Lower lobe of right lung (tissue), 2 donors: ENCODE results near the gene PDE4D. TPM values are rescaled to one million over a fixed set of nuclear protein-coding genes. Genes with fewer than 3 reads are reported as not detected.
"Not testable (repeated sequence)": the region's sequence is repeated elsewhere in the genome, so short reads cannot be mapped to it uniquely, and the experiment has no call there.

ENCODE experiments used
- ATAC-seq, 2 donors: fragments of 200-7000 bp; cut with Tn5 transposase; one replicate each; pipeline ENCODE4 v1.9.1; 2020 to 2022; ENCODE audit warnings: mild to moderate bottlenecking in 2 of 2, moderate library complexity in 2 of 2
- DNase-seq: peaks from one replicate; pipeline ENCODE4 v3.0.0-alpha.2; 2020
- H3K27ac ChIP-seq: fragments of 200-600 bp; one replicate; pipeline ENCODE4 v1.8.0; 2022
- H3K27me3 ChIP-seq: fragments of 200-600 bp; one replicate; pipeline ENCODE4 v1.8.0; 2022; ENCODE audit warnings: low read depth
- H3K36me3 ChIP-seq: fragments of 200-600 bp; one replicate; pipeline ENCODE4 v1.8.0; 2022; ENCODE audit warnings: mild to moderate bottlenecking
- H3K4me1 ChIP-seq: fragments of 200-600 bp; one replicate; pipeline ENCODE4 v1.8.0; 2022
- H3K4me3 ChIP-seq: fragments of 200-600 bp; one replicate; pipeline ENCODE4 v1.8.0; 2022; ENCODE audit warnings: mild to moderate bottlenecking
- H3K9me3 ChIP-seq: fragments of 200-600 bp; one replicate; pipeline ENCODE4 v1.8.0; 2022
- intact Hi-C: fragments of 100-400 bp; cut with DNase I; formaldehyde crosslinking; loops from one replicate; pipeline ENCODE4 v1.11.0; 2022
- total RNA-seq: library from RNA; stranded (reverse); fragmentation: NEBNext Ultra II Directional; extraction: Animal tissue kit (Norgen Biotek cat#: 25700); gene quantifications from one replicate; pipeline ENCODE4 v1.2.1, GENCODE V29; 2021
- TF ChIP-seq, protein P1 (sequence below): fragments of 200-600 bp; IDR thresholded peaks from one replicate; pipeline ENCODE4 v1.8.0; 2022; ENCODE audit warnings: antibody characterized with exemption, mild to moderate bottlenecking
- donor health status: DM: no; HTN: yes; CAD: no; lungs with severe emphysema.

PDE4D gene
- total RNA-seq, 1 donor from 2014 or later = 71.3 TPM

DNA sequence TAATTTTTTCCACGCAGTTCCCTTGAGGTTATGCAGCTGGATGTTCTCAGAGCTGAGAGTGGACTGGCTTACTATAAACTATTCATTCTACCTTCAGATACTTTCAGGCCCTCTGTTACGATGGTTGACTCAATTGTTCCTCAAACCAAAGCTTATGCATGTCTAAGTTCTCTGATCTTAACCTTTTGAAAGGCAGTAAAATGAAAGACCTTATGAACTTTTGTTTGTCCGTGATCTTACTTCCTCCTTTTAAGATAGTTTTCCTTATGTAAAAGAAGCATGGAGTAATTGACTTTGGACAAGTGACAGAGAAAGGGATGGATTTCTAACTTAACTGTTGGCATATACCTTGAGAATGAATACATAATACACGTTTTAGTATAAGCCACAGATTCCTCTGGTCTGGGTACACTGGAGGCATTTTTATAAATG lies 575.7 kb downstream of the PDE4D start:
- intact Hi-C loops = no loop called here
- Histone ChIP-seq H3K4me3 (no peak overlapping the region), H3K9me3 (no peaks in the 10 kb centered on the region), H3K36me3 (no peaks in the 10 kb centered on the region), H3K27me3 (no peaks in the 10 kb centered on the region), H3K4me1 (peaks cover 16% of the 10 kb centered on the region), H3K27ac (no peak overlapping the region)
- no peak for ATAC-seq
- TF ChIP-seq, protein P1, sequence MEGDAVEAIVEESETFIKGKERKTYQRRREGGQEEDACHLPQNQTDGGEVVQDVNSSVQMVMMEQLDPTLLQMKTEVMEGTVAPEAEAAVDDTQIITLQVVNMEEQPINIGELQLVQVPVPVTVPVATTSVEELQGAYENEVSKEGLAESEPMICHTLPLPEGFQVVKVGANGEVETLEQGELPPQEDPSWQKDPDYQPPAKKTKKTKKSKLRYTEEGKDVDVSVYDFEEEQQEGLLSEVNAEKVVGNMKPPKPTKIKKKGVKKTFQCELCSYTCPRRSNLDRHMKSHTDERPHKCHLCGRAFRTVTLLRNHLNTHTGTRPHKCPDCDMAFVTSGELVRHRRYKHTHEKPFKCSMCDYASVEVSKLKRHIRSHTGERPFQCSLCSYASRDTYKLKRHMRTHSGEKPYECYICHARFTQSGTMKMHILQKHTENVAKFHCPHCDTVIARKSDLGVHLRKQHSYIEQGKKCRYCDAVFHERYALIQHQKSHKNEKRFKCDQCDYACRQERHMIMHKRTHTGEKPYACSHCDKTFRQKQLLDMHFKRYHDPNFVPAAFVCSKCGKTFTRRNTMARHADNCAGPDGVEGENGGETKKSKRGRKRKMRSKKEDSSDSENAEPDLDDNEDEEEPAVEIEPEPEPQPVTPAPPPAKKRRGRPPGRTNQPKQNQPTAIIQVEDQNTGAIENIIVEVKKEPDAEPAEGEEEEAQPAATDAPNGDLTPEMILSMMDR = no peak
- DNase-seq = no peak

DNA sequence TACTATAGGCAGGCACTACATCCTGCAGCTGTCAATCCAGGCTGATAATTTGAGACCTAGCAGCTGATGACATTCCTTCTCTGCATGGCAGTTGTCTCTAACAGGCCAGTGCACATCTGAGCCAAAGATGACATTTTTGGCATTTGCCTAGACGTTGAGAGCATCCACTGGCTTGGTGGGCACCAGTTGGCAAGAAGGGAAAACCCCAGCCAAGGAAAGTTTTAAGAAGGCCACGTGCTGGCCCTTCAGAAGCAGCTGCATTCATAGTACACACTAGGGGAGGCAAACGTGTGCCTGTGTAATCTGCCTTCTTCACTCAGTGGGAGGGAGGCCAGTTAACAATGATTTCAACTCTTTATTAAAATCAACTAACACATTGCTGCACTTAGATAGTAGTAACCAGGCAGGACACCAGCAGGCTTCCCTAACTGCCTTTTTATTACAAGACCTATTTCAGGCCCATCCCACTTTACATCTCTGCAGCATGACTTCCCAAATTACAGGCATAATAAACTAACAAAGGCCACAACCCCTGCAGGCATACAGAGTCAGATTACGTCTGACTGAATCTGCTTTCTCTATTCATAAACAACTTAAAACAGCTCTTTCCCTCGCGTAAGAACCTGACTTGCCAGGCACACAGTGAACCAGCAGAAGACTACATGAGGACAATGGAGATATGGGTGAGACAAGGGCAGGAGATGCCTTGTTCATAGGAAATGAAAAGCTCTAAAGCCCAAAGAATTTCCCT lies 576.3 kb downstream of the PDE4D start:
- TF ChIP-seq, protein P1 = no peak
- Histone ChIP-seq H3K4me3 (no peak overlapping the region), H3K9me3 (no peaks in the 10 kb centered on the region), H3K27me3 (no peaks in the 10 kb centered on the region), H3K27ac (no peak overlapping the region), H3K36me3 (no peaks in the 10 kb centered on the region), H3K4me1 (peaks cover 16% of the 10 kb centered on the region)
- intact Hi-C loops = no loop called here
- no peak for DNase-seq
- ATAC-seq = peak in 1 of 2 donors; percentile 36

DNA sequence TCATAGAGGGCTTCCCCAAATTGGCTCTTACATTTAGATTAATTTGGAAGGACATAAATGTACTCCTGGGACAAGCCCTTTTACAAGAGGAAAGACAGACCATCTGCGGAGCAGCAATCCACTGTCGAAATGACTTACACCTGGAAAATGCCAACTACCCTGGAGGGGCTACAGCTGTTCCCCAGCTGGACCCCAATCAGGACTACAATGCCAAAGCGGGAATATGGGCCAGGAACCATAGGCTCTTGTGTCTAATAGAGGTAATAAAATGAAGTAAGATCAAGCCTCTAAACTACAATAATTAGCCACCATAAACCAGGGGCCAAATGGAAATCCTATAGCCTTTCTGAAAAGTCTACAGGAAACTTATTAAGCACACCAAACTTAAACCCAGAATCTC lies 581.3 kb downstream of the PDE4D start:
- H3K4me3 ChIP-seq = no peak overlapping the region
- H3K27me3 ChIP-seq = no peaks in the 10 kb centered on the region
- DNase-seq (no peak), ATAC-seq (no peak)
- peaks cover 5% of the 10 kb centered on the region for H3K4me1 ChIP-seq
- TF ChIP-seq, protein P1 = no peak
- no peaks in the 10 kb centered on the region for H3K36me3 ChIP-seq
- no peak overlapping the region for H3K27ac ChIP-seq
- H3K9me3 ChIP-seq = no peaks in the 10 kb centered on the region
- intact Hi-C loops = no loop called here

DNA sequence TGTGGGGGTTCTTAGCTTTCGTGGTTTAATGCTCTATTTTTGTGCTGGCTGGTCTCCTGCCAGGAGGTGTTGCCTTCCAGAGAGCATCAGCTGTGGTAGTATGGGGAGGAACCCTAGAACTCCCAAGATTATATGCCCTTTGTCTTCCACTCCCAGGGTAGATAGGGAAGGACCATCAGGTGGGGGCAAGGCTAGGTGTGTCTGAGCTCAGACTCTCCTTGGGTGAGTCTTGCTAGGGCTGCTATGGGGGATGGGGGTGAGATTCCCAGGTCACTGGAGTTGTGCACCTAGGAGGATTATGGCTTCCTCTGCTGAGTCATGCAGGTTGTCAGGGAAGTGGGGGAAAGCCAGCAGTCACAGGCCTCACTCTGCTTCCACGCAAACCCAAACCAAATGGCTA lies 584.8 kb downstream of the PDE4D start:
- intact Hi-C loops, DNase-seq, H3K27me3 ChIP-seq, H3K4me3 ChIP-seq, H3K36me3 ChIP-seq, H3K9me3 ChIP-seq, H3K4me1 ChIP-seq, H3K27ac ChIP-seq, ATAC-seq: not testable (repeated sequence)

DNA sequence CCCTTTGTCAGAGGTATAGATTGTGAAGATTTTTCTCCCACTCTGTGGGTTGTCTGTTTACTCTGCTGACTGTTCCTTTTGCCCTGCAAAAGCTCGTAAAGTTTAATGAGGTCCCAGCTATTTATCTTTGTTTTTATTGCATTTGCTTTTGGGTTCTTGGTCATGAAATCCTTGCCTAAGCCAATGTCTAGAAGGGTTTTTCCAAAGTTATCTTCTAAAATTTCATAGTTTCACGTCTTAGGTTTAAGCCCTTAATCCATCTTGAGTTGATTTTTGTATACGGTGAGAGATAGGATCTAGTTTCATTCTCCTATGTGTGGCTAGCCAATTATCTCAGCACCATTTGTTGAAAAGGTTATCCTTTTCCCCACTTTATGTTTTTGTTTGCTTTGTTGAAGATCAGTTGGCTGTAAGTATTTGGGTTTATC lies 590.2 kb downstream of the PDE4D start:
- H3K9me3 ChIP-seq, H3K27me3 ChIP-seq, intact Hi-C loops, H3K27ac ChIP-seq, H3K4me1 ChIP-seq, ATAC-seq, H3K4me3 ChIP-seq, H3K36me3 ChIP-seq, DNase-seq: not testable (repeated sequence)

DNA sequence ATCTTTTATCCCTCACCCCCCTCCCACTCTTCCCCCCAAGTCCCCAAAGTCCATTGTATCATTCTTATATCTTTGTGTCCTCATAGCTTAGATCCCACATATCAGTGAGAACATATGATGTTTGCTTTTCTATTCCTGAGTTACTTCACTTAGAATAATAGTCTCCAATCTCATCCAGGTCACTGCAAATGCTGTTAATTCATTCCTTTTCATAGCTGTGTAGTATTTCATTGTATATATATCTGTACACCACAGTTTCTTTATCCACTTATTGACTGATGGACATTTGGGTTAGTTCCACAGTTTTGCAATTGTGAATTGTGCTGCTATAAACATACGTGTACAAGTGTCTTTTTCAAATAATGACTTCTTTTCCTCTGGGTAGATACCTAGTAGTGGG lies 591.0 kb downstream of the PDE4D start:
- H3K27ac ChIP-seq, H3K27me3 ChIP-seq, H3K4me1 ChIP-seq, DNase-seq, H3K36me3 ChIP-seq, H3K9me3 ChIP-seq, intact Hi-C loops, H3K4me3 ChIP-seq, ATAC-seq: not testable (repeated sequence)

DNA sequence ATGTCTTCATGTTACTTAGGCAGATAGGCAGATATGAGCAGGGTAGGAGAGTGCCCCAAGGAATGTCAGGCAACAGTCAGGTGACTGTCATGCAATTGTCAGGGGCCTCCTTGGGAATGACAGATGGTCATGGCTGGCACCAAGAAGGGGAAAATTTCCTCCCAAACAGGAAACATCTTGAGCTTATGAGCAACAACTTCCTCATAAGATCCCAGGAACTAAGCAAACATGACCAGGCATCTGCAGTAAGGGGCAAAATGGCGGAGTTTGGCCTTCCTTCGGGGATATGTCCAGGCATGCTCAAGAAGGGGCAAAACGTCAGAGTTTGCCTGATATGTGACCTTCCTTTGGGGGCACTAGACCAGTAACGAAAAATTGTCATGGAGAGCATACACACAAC lies 591.8 kb downstream of the PDE4D start:
- TF ChIP-seq, protein P1 = no peak
- H3K36me3 ChIP-seq = no peaks in the 10 kb centered on the region
- no peak for ATAC-seq
- H3K9me3 ChIP-seq = no peaks in the 10 kb centered on the region
- intact Hi-C loops = no loop called here
- H3K27ac ChIP-seq = no peak overlapping the region
- no peak for DNase-seq
- H3K4me3 ChIP-seq = no peak overlapping the region
- H3K4me1 ChIP-seq = peaks cover 10% of the 10 kb centered on the region
- no peaks in the 10 kb centered on the region for H3K27me3 ChIP-seq
